ES-I3 (cell line): ENCODE data around the gene DSC2.
"Not testable (repeated sequence)": the region's sequence is repeated elsewhere in the genome, so short reads cannot be mapped to it uniquely, and the experiment has no call there.

Experiments
- H3K36me3 ChIP-seq: 2 replicates; pipeline ENCODE4 v1.6.1; 2013; ENCODE audit warnings: mild to moderate bottlenecking, low read length, control low read depth, moderate library complexity; ENCODE audit not compliant: insufficient read depth
- H3K4me1 ChIP-seq: 2 replicates; pipeline ENCODE4 v1.6.1; 2013; ENCODE audit warnings: mild to moderate bottlenecking, control low read depth, low read length; ENCODE audit not compliant: insufficient read depth
- H3K9ac ChIP-seq: 2 replicates; pipeline ENCODE4 v1.6.1; 2013; ENCODE audit warnings: low read depth, mild to moderate bottlenecking, low read length, moderate library complexity
- H3K9me3 ChIP-seq: 2 replicates; pipeline ENCODE4 v1.6.1; 2013; ENCODE audit warnings: mild to moderate bottlenecking, low read length, moderate library complexity; ENCODE audit not compliant: control insufficient read depth, insufficient read depth

DSC2 gene

GRCh38 chr18:31044926-31045325, 57.3 kb downstream of the DSC2 start:
- H3K9ac ChIP-seq, result no peak overlapping the region
- no peaks in the 10 kb centered on the region; the same call in 1 of the 2 replicates for H3K9me3 ChIP-seq
- H3K36me3 ChIP-seq, result no peaks in the 10 kb centered on the region
- no peaks in the 10 kb centered on the region for H3K4me1 ChIP-seq

GRCh38 chr18:31043709-31044108, 58.5 kb downstream of the DSC2 start:
- Histone ChIP-seq H3K4me1 (no peaks in the 10 kb centered on the region), H3K9me3 (no peaks in the 10 kb centered on the region; the same call in 1 of the 2 replicates), H3K36me3 (no peaks in the 10 kb centered on the region), H3K9ac (no peak overlapping the region)

GRCh38 chr18:31042406-31043181, 59.6 kb downstream of the DSC2 start, which contains the start of gene DSC3:
Gene DSC3 (minus strand): TSS chr18:31042742. CDS start chr18:31042660, 82 bp downstream.
- Histone ChIP-seq H3K36me3 (no peaks in the 10 kb centered on the region), H3K9me3 (no peaks in the 10 kb centered on the region; the same call in 1 of the 2 replicates), H3K4me1 (no peaks in the 10 kb centered on the region), H3K9ac (peak within 1 kb of the TSS; percentile 77)

GRCh38 chr18:31042084-31042405, 60.2 kb downstream of the DSC2 start:
- H3K9me3 ChIP-seq, result no peaks in the 10 kb centered on the region; the same call in 1 of the 2 replicates
- H3K9ac ChIP-seq, result peak overlapping the region; percentile 77
- H3K4me1 ChIP-seq, result no peaks in the 10 kb centered on the region
- no peaks in the 10 kb centered on the region for H3K36me3 ChIP-seq

- Histone ChIP-seq H3K36me3 (no peaks in the 10 kb centered on the region), H3K9ac (peak overlapping the region; percentile 77), H3K9me3 (no peaks in the 10 kb centered on the region; the same call in 1 of the 2 replicates), H3K4me1 (no peaks in the 10 kb centered on the region)
Observed at GRCh38 chr18:31041271-31042083, 60.7 kb downstream of the DSC2 start.

- H3K36me3 ChIP-seq, result no peaks in the 10 kb centered on the region
- no peaks in the 10 kb centered on the region for H3K4me1 ChIP-seq
- H3K9ac ChIP-seq, result peak overlapping the region; percentile 77
- no peaks in the 10 kb centered on the region; the same call in 1 of the 2 replicates for H3K9me3 ChIP-seq
Observed at GRCh38 chr18:31040686-31041270, 61.4 kb downstream of the DSC2 start.

GRCh38 chr18:31039426-31039825, 62.8 kb downstream of the DSC2 start:
- no peaks in the 10 kb centered on the region for H3K36me3 ChIP-seq
- H3K9ac ChIP-seq, result no peak overlapping the region
- H3K4me1 ChIP-seq, result no peaks in the 10 kb centered on the region
- no peaks in the 10 kb centered on the region; the same call in 1 of the 2 replicates for H3K9me3 ChIP-seq

- not testable (repeated sequence) for H3K9me3 ChIP-seq, H3K9ac ChIP-seq, H3K4me1 ChIP-seq, H3K36me3 ChIP-seq
Observed at GRCh38 chr18:31037686-31038085, 64.5 kb downstream of the DSC2 start.

GRCh38 chr18:31034541-31034940, 67.7 kb downstream of the DSC2 start:
- Histone ChIP-seq H3K4me1 (no peaks in the 10 kb centered on the region), H3K9me3 (no peaks in the 10 kb centered on the region), H3K36me3 (no peaks in the 10 kb centered on the region), H3K9ac (no peak overlapping the region)

GRCh38 chr18:31030574-31031278, 71.5 kb downstream of the DSC2 start:
- Histone ChIP-seq H3K9me3 (no peaks in the 10 kb centered on the region), H3K36me3 (no peaks in the 10 kb centered on the region), H3K4me1 (no peaks in the 10 kb centered on the region), H3K9ac (no peak overlapping the region)

GRCh38 chr18:31015715-31016434, 86.3 kb downstream of the DSC2 start:
- no peaks in the 10 kb centered on the region; the same call in 1 of the 2 replicates for H3K9me3 ChIP-seq
- no peak overlapping the region for H3K9ac ChIP-seq
- no peaks in the 10 kb centered on the region for H3K4me1 ChIP-seq
- no peaks in the 10 kb centered on the region for H3K36me3 ChIP-seq

GRCh38 chr18:31011455-31011854, 90.8 kb downstream of the DSC2 start:
- not testable (repeated sequence) for H3K9me3 ChIP-seq, H3K4me1 ChIP-seq, H3K36me3 ChIP-seq, H3K9ac ChIP-seq

- Histone ChIP-seq H3K9me3 (no peaks in the 10 kb centered on the region), H3K9ac (no peak overlapping the region), H3K36me3 (no peaks in the 10 kb centered on the region), H3K4me1 (no peaks in the 10 kb centered on the region)
Observed at GRCh38 chr18:31010601-31011000, 91.6 kb downstream of the DSC2 start.
